ENCODE data around the gene GREM2.

The GREM2 gene

DNA sequence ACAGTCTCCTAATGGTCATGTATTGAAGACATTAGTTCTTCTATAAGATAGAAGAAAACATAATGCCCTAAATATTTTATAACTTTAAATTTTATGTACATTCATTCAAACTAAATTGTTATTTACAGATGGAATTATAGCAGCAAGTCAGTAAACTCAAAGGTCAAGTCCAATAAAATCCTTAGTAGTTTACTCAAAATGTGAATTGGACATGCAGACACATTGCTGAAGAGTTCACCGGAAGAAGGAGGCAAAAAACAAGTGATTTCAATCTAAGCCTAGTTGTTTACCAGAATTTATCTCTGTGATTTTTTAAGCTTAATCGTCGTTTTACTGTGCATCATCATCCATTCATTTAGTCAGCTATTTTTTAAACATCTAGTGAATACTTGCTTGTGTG is 149.7 kb downstream of the GREM2 start:
- no peak overlapping the region for H3K4me3 ChIP-seq (ENCODE audit: low read depth, low read length)

DNA sequence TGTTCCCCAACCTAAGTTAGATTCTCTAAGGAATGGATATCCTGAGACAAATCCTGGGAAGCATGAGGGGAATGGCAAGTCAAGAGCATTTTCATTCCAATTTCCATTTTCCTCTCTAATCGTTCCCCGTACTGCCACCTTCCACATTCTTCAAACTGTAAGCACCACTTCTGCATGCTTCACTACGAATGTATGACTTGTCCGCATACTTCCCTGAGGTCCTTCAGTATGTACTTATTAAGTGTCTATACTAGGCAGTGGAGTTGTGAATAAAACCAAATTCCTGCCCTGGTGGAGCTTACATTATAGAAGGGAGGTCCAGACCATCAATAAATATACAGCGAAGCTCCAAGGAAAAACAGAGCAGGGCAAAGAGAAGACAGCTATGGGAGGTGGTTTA is 154.8 kb downstream of the GREM2 start:
- H3K4me3 ChIP-seq (ENCODE audit: low read depth, low read length): no peak overlapping the region

DNA sequence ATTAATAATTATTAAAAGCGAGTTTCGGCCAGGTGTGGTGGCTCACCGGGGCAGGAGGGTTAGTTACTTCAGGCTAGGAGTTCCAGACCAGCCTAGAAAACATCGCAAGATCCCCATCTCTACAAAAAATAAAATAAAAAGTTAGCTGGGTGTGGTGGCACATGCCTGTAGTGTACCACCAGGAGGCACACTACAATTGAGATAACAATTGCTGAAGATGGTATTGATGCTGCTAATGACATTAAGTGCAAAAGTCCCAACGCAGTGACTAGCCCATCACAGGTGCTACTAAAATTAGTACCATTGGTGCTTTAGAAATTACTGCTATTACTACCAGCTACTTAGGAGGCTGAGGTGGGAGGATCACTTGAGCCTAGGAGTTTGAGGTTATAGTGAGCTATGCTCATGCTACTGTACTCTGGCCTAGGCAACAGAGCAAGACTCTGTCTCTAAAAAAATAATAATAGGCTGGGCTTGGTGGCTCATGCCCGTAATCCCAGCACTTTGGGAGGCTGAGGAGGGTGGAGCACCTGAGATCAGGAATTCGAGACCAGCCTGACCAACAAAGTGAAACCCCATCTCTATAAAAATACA is 156.6 kb downstream of the GREM2 start:
- no peak overlapping the region for H3K4me3 ChIP-seq (ENCODE audit: low read depth, low read length)

GRCh38 chr1:240445369-240445768 is 166.6 kb downstream of the GREM2 start:
- H3K4me3 ChIP-seq (ENCODE audit: low read depth, low read length): no peak overlapping the region

DNA sequence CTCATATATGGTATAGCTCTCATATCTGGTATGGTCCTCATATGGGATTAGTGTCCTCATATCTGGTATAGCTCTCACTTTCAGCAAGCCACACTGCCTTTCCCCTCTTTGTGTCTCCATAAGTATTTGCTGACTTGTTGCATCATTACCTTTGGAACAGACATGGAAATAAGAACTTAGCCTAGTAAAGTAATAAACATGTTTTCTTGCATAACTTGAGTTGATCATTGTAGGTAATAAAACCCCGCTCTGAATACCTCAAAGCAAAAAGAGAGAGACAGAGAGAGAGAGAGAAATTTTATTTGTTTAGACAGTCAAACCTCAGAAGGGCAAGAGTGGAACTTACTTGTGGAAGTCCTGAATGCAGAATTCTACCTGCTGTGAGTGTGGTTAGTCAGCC is 170.3 kb downstream of the GREM2 start:
- no peak overlapping the region for H3K4me3 ChIP-seq (ENCODE audit: low read depth, low read length)

Measured in iPS-11a (cell line).